Raji (cell line): ENCODE results near the gene RIPOR3.
A peak's percentile ranks its signal among the peaks of the same experiment; 100 is the strongest.

Experiments
- POLR2A ChIP-seq: IDR thresholded peaks from 2 replicates; pipeline ENCODE4 v1.6.1; 2011; ENCODE audit warnings: low read depth, low read length, control low read depth; ENCODE audit not compliant: insufficient read depth

RIPOR3 gene

GRCh38 chr20:50690650-50691572 is at the start of gene RIPOR3:
TSS of gene RIPOR3 (minus strand) at chr20:50691542. CDS start at chr20:50691128, 414 bp downstream.
- TF ChIP-seq POLR2A: no peak

GRCh38 chr20:50737352-50737751 is 46.0 kb upstream of the RIPOR3 start:
- no peak for TF ChIP-seq POLR2A

GRCh38 chr20:50735813-50736212 is 44.5 kb upstream of the RIPOR3 start:
- no peak for TF ChIP-seq POLR2A

- TF ChIP-seq POLR2A: no peak
Measured at GRCh38 chr20:50734730-50735679, 43.7 kb upstream of the RIPOR3 start.

GRCh38 chr20:50733644-50734349 is 42.5 kb upstream of the RIPOR3 start:
- no peak for TF ChIP-seq POLR2A

- no peak for TF ChIP-seq POLR2A
Measured at GRCh38 chr20:50731930-50732690, 40.8 kb upstream of the RIPOR3 start.

- TF ChIP-seq POLR2A: peak; percentile 76
Measured at GRCh38 chr20:50731055-50731929, 40.0 kb upstream of the RIPOR3 start, which contains the start of gene PARD6B. TSS of gene PARD6B (plus strand) at chr20:50731580. CDS start at chr20:50731787, 207 bp downstream.

GRCh38 chr20:50730765-50731054 is 39.4 kb upstream of the RIPOR3 start:
- peak; percentile 67 for TF ChIP-seq POLR2A

- no peak for TF ChIP-seq POLR2A
Measured at GRCh38 chr20:50729901-50730764, 38.8 kb upstream of the RIPOR3 start.

GRCh38 chr20:50728981-50729874 is 37.9 kb upstream of the RIPOR3 start:
- no peak for TF ChIP-seq POLR2A

GRCh38 chr20:50728486-50728980 is 37.2 kb upstream of the RIPOR3 start:
- no peak for TF ChIP-seq POLR2A
